H1 (cell line): Measurements from ENCODE around the gene GLB1L3. TPM values are rescaled to one million over a fixed set of nuclear protein-coding genes. Genes with fewer than 3 reads are reported as not detected.
A peak's percentile ranks its signal among the peaks of the same experiment; 100 is the strongest.

Experiments
- CTCF ChIA-PET: fragments of 300-600 bp; sonication (Branson Sonifier 250); formaldehyde crosslinking; loops from one replicate; lab custom pipeline; 2021; ENCODE audit not compliant: partially characterized antibody; lab: Charles Lee
- POLR2A ChIA-PET: fragments of 300-600 bp; sonication (Branson Sonifier 250); formaldehyde crosslinking; loops from one replicate; lab custom pipeline; 2021; ENCODE audit warnings: inconsistent platforms; ENCODE audit not compliant: partially characterized antibody; lab: Charles Lee
- DNase-seq, 2 experiments: peaks; one replicate each; pipeline versions ENCODE4 v3.0.0 to v3.0.0-alpha.2; 2010 to 2022; ENCODE audit warnings: low spot score in 2 of 2, low read depth in 1 of 2, mixed read lengths in 1 of 2
- FAIRE-seq: peaks from 2 replicates; lab custom pipeline; 2011; peaks lifted over from hg19 to GRCh38; lab: Jason Lieb, UNC
- H2AFZ ChIP-seq: 2 replicates; pipeline ENCODE4 v1.8.1; 2012; ENCODE audit warnings: low read length, inconsistent platforms
- H2AK5ac ChIP-seq: 2 replicates; pipeline ENCODE4 v1.6.1; 2013; ENCODE audit warnings: low read depth, low read length
- H2BK120ac ChIP-seq: replicated peaks from 2 replicates; pipeline ENCODE3; 2013; ENCODE audit warnings: low read depth, low read length, inconsistent platforms
- H2BK12ac ChIP-seq: 2 replicates; pipeline ENCODE4 v1.6.1; 2013; ENCODE audit warnings: low read depth, low read length
- H2BK15ac ChIP-seq: 2 replicates; pipeline ENCODE4 v1.6.1; 2013; ENCODE audit warnings: low read length
- H2BK20ac ChIP-seq: 2 replicates; pipeline ENCODE4 v1.6.1; 2013; ENCODE audit warnings: low read length
- H2BK5ac ChIP-seq: 2 replicates; pipeline ENCODE4 v1.6.1; 2013; ENCODE audit warnings: low read depth, low read length
- H3K14ac ChIP-seq: 2 replicates; pipeline ENCODE4 v1.6.1; 2013; ENCODE audit warnings: inconsistent platforms; ENCODE audit not compliant: insufficient read length
- H3K18ac ChIP-seq: 2 replicates; pipeline ENCODE4 v1.6.1; 2013; ENCODE audit warnings: low read length; ENCODE audit errors: extremely low read depth
- H3K23ac ChIP-seq: 2 replicates; pipeline ENCODE4 v1.6.1; 2013; ENCODE audit warnings: inconsistent platforms; ENCODE audit not compliant: insufficient read length
- H3K23me2 ChIP-seq: 2 replicates; pipeline ENCODE4 v1.6.1; 2013; ENCODE audit warnings: low read depth, low read length
- H3K27ac ChIP-seq: 2 replicates; pipeline ENCODE4 v1.6.1; 2011; ENCODE audit warnings: low read depth, low read length, inconsistent platforms
- H3K27me3 ChIP-seq, 4 experiments: replicated peaks in 1 of 4; 1 replicate in 1 of 4; 2 replicates in 3 of 4; pipeline versions ENCODE4 v1.6.1 to v1.8.1; 2011 to 2013; ENCODE audit warnings: low read length in 3 of 4, mild to moderate bottlenecking in 3 of 4, inconsistent platforms in 2 of 4, mixed read lengths in 2 of 4, moderate library complexity in 1 of 4; ENCODE audit not compliant: control insufficient read depth in 3 of 4, insufficient read depth in 3 of 4; ENCODE audit errors: extremely low read depth in 1 of 4
- H3K36me3 ChIP-seq, 4 experiments: 2 replicates each; pipeline versions ENCODE4 v1.6.1 to v1.8.1; 2011 to 2013; ENCODE audit warnings: mild to moderate bottlenecking in 4 of 4, low read length in 3 of 4, moderate library complexity in 2 of 4, control low read depth in 1 of 4, inconsistent platforms in 1 of 4; ENCODE audit not compliant: insufficient read depth in 4 of 4, control insufficient read depth in 2 of 4
- H3K4ac ChIP-seq: replicated peaks from 2 replicates; pipeline ENCODE3; 2013; ENCODE audit warnings: low read length, low read depth, mixed read lengths, inconsistent platforms; ENCODE audit not compliant: insufficient read length
- H3K4me1 ChIP-seq, 4 experiments: replicated peaks in 1 of 4; 1 replicate in 1 of 4; 2 replicates in 3 of 4; pipeline versions ENCODE4 v1.6.1 to v1.8.1; 2011 to 2013; ENCODE audit warnings: low read length in 3 of 4, inconsistent platforms in 2 of 4, mixed read lengths in 1 of 4; ENCODE audit not compliant: insufficient read depth in 4 of 4, control insufficient read depth in 3 of 4
- H3K4me2 ChIP-seq, 2 experiments: 2 replicates each; pipeline versions ENCODE4 v1.6.1 to v1.8.1; 2011 to 2013; ENCODE audit warnings: low read depth in 2 of 2, low read length in 2 of 2, control low read depth in 1 of 2, inconsistent platforms in 1 of 2, mild to moderate bottlenecking in 1 of 2; ENCODE audit not compliant: insufficient read depth in 1 of 2
- H3K4me3 ChIP-seq, 4 experiments: fragments of 200-600, 300-600 bp in 1 of 4; sonication (generic), shearing (Covaris generic), sonication (Bioruptor Twin) in 1 of 4; 2 replicates each; pipeline versions ENCODE4 v1.5.1 to v1.8.1; 2011 to 2016; ENCODE audit warnings: low read length in 4 of 4, low read depth in 3 of 4, control low read depth in 2 of 4, inconsistent platforms in 2 of 4, mild to moderate bottlenecking in 2 of 4, mixed read lengths in 1 of 4, moderate library complexity in 1 of 4; ENCODE audit not compliant: insufficient read depth in 2 of 4; ENCODE audit errors: extremely low read depth in 1 of 4
- H3K56ac ChIP-seq: replicated peaks from 2 replicates; pipeline ENCODE3; 2013; ENCODE audit warnings: low read depth, mild to moderate bottlenecking, mixed read lengths, low read length, inconsistent platforms; ENCODE audit not compliant: insufficient read length
- H3K79me1 ChIP-seq: 2 replicates; pipeline ENCODE4 v1.6.1; 2013; ENCODE audit warnings: low read depth, low read length, control low read depth
- H3K79me2 ChIP-seq, 2 experiments: 2 replicates each; pipeline versions ENCODE4 v1.6.1 to v1.8.1; 2012 to 2013; ENCODE audit warnings: low read length in 2 of 2, mild to moderate bottlenecking in 2 of 2, inconsistent platforms in 1 of 2; ENCODE audit not compliant: insufficient read depth in 2 of 2, control insufficient read depth in 1 of 2
- H3K9ac ChIP-seq, 4 experiments: replicated peaks in 1 of 4; 1 replicate in 1 of 4; 2 replicates in 3 of 4; pipeline versions ENCODE4 v1.6.1 to v1.8.1; 2011 to 2013; ENCODE audit warnings: low read depth in 3 of 4, low read length in 3 of 4, control low read depth in 2 of 4, mild to moderate bottlenecking in 2 of 4, moderate library complexity in 2 of 4, inconsistent platforms in 1 of 4; ENCODE audit errors: extremely low read depth in 1 of 4
- H3K9me3 ChIP-seq, 2 experiments: 2 replicates each; pipeline versions ENCODE4 v1.6.1 to v1.8.1; 2012 to 2013; ENCODE audit warnings: mild to moderate bottlenecking in 2 of 2, moderate library complexity in 2 of 2, control low read depth in 1 of 2, inconsistent platforms in 1 of 2, low read depth in 1 of 2, low read length in 1 of 2, mixed read lengths in 1 of 2; ENCODE audit not compliant: insufficient read depth in 2 of 2
- H4K20me1 ChIP-seq, 2 experiments: replicated peaks in 1 of 2; 2 replicates each; pipeline versions ENCODE3 to v1.8.1; 2011 to 2013; ENCODE audit warnings: inconsistent platforms in 2 of 2, low read length in 2 of 2, mild to moderate bottlenecking in 1 of 2; ENCODE audit not compliant: insufficient read depth in 2 of 2, control insufficient read depth in 1 of 2
- H4K5ac ChIP-seq: 2 replicates; pipeline ENCODE4 v1.6.1; 2013; ENCODE audit warnings: low read length, low read depth, mixed read lengths, inconsistent platforms; ENCODE audit not compliant: insufficient read length
- H4K8ac ChIP-seq: 2 replicates; pipeline ENCODE4 v1.8.0; 2013; ENCODE audit warnings: mild to moderate bottlenecking, moderate library complexity, low read length, inconsistent platforms; ENCODE audit not compliant: insufficient read depth; ENCODE audit errors: extremely low read depth
- H4K91ac ChIP-seq: replicated peaks from 2 replicates; pipeline ENCODE3; 2013; ENCODE audit warnings: low read length, mixed read lengths, inconsistent platforms; ENCODE audit not compliant: insufficient read length
- JUND ChIP-seq: IDR thresholded peaks from 2 replicates; pipeline ENCODE4 v1.6.1; 2011; ENCODE audit warnings: mild to moderate bottlenecking, improper control_type of control experiment, low read length
- KDM5A ChIP-seq: fragments of 200-600 bp; IDR thresholded peaks from 2 replicates; pipeline ENCODE4 v1.7.1; 2012; ENCODE audit warnings: mild to moderate bottlenecking, low read length, inconsistent platforms, mixed read lengths
- RAD21 ChIP-seq, 2 experiments: IDR thresholded peaks in 1 of 2; conservative IDR thresholded peaks in 1 of 2; 2 replicates each; pipeline ENCODE4 v1.6.1; 2011; ENCODE audit warnings: low read depth in 2 of 2, low read length in 2 of 2, improper control_type of control experiment in 1 of 2, inconsistent platforms in 1 of 2, mild to moderate bottlenecking in 1 of 2, moderate library complexity in 1 of 2
- TAF7 ChIP-seq: optimal IDR thresholded peaks from 2 replicates; pipeline ENCODE3; 2011; ENCODE audit warnings: low read depth, mild to moderate bottlenecking, inconsistent platforms, low read length, moderate library complexity, borderline replicate concordance
- WGBS, 2 experiments: shearing (Covaris generic) in 1 of 2; methylation state at CpG; one replicate each; pipeline versions ENCODE4 v1.1.6 to v1.1.7; 2013 to 2015; ENCODE audit warnings: low lambda C conversion rate in 2 of 2, mixed read lengths in 2 of 2, inconsistent platforms in 1 of 2, low coverage in 1 of 2, missing lambda C conversion rate in 1 of 2; ENCODE audit not compliant: insufficient replicate concordance in 2 of 2, insufficient coverage in 1 of 2, insufficient read length in 1 of 2; ENCODE audit errors: extremely low coverage in 1 of 2, missing lambda C conversion rate in 1 of 2; 5-methylcytosine and 5-hydroxymethylcytosine counted together
- polyA plus RNA-seq, 7 experiments: library from polyadenylated mRNA; depleted of rRNA in 3 of 7; stranded (reverse) in 5 of 7; unstranded in 2 of 7; fragments of >200 nt in 5 of 7; fragments of 200-250 nt in 2 of 7; gene quantifications; 1 replicate in 5 of 7; 2 replicates in 1 of 7; 4 replicates in 1 of 7; pipeline versions ENCODE4 v1.2.1 to v1.2.3, GENCODE V29; 2011 to 2013; ENCODE audit warnings: missing spikeins in 2 of 7, mixed read lengths in 2 of 7
- total RNA-seq: library from RNA; stranded (reverse); fragmentation: NEBNext Ultra II Directional; extraction: Animal tissue kit (Norgen Biotek cat#: 25700); gene quantifications from 2 replicates; pipeline ENCODE4 v1.2.1, GENCODE V29; 2021

Gene GLB1L3
- total and polyA plus RNA-seq, 2 of the 8 experiments (the other 6 are each of a cell fraction or from before 2014, with no cell fraction given) = 14.9 to 33.2 TPM

DNA sequence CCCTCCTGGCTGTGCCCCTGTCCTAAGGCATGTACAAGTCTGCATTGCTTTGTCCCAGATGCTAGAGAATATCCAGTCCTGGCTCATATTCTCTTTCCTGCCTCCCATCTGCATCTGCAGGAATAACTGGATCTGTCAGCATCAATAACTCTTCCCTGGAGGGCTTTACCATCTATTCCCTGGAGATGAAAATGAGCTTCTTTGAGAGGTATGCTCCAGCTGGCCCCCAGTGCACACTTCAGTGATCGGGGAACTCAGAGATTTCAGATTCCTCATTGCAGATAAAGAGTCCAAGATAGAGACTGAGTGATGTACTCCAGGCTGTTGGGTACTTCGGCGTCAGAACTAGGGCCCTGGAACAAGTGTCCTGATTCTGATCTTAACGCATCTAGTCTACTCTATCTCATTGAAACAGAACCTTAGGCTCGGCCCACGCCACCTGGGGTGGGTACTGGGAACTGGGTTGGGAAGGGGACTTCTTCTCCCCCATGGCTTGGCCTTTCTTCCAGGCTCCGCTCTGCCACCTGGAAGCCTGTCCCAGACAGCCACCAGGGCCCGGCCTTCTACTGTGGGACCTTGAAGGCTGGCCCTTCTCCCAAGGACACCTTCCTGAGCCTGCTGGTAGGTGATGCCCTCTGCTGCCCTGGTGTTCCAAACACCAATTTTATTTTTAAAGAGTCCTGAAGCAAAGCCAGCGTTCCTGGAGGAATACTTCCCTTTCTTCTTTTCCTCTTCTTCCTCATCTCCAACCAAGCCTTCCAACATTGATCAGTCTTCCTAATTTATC lies 37.8 kb downstream of the GLB1L3 start:
- Histone ChIP-seq H3K27me3 (no peaks in the 10 kb centered on the region), H2BK12ac (no peak overlapping the region), H3K4me2 (no peak overlapping the region), H2BK15ac (no peak overlapping the region), H3K14ac (no peak overlapping the region), H2BK120ac (no peak overlapping the region), H3K36me3 (peaks cover 2 to 13% (median 5%) of the 10 kb centered on the region in 4 experiments; a peak in 7 of 8 replicates), H3K79me1 (no peaks in the 10 kb centered on the region), H2AFZ (no peak overlapping the region), H3K23ac (no peak overlapping the region), H3K9me3 (no peaks in the 10 kb centered on the region; a peak in 1 of 4 replicates), H2BK20ac (no peak overlapping the region), H3K79me2 (no peaks in the 10 kb centered on the region), H3K18ac (no peak overlapping the region), H3K4me1 (no peaks in the 10 kb centered on the region; a peak in 1 of 7 replicates), H3K4ac (no peak overlapping the region), H4K5ac (no peak overlapping the region), H4K8ac (no peak overlapping the region), H3K4me3 (no peak overlapping the region), H4K20me1 (no peaks in the 10 kb centered on the region), H3K9ac (no peak overlapping the region), H2AK5ac (no peak overlapping the region), H3K23me2 (no peaks in the 10 kb centered on the region), H3K56ac (no peak overlapping the region), H3K27ac (no peak overlapping the region), H4K91ac (no peak overlapping the region), H2BK5ac (no peak overlapping the region)
- FAIRE-seq = no peak
- no peak for DNase-seq
- TF ChIP-seq TAF7 = no peak
- no peak for TF ChIP-seq JUND
- no peak for TF ChIP-seq KDM5A
- peak in 1 of 2 experiments; percentile 30; a peak in 2 of 4 replicates for TF ChIP-seq RAD21 (IDR thresholded peaks at IDR 0.05 in 1 of 2, conservative IDR thresholded peaks at IDR 0.05 in 1 of 2; ENCODE audit: low read depth in 2 of 2, low read length in 2 of 2)
- ChIA-PET POLR2A (no interaction called here), CTCF (interaction anchor here (1.0 kb wide), 1 partner anchor 53 kb away, joined by 4 read pairs; no protein-coding TSS in a partner anchor)
- 90% methylated on average over 9 of the region's 9 CpGs; no CpG with 5 or more reads in 1 of the 2 experiments for WGBS, 2 experiments
